Activated T-cell treated with anti-CD3 and anti-CD28 coated beads, Interleukin-2, amount 50 U/mL, for 72 hours (primary cell): Measurements from ENCODE around the gene NAV2. TPM values are rescaled to one million over a fixed set of nuclear protein-coding genes. Genes with fewer than 3 reads are reported as not detected.
A peak's percentile ranks its signal among the peaks of the same experiment; 100 is the strongest.
"Not testable (repeated sequence)": the region's sequence is repeated elsewhere in the genome, so short reads cannot be mapped to it uniquely, and the experiment has no call there.

Source experiments
- ATAC-seq, 2 donors: fragments of 150-1000 bp; cut with Tn5 transposase; replicated peaks in 1 of 2; 2 replicates each; pipeline ENCODE4 v1.10.0; 2021; ENCODE audit warnings: moderate library complexity in 2 of 2, mild to moderate bottlenecking in 1 of 2
- DNase-seq, 2 donors: peaks; one replicate each; pipeline ENCODE4 v3.0.0; 2021 to 2022; ENCODE audit warnings: mixed read lengths in 1 of 2
- H3K27ac Mint-ChIP-seq: one replicate; pipeline ENCODE4 v1.8.0; 2022; ENCODE audit warnings: mild to moderate bottlenecking, moderate library complexity, mixed read lengths
- H3K27me3 Mint-ChIP-seq: one replicate; pipeline ENCODE4 v1.8.0; 2022; ENCODE audit warnings: low read depth, mixed read lengths
- H3K36me3 Mint-ChIP-seq, 2 donors: one replicate each; pipeline ENCODE4 v1.8.0; 2022; ENCODE audit warnings: mixed read lengths in 2 of 2, mild to moderate bottlenecking in 1 of 2; ENCODE audit not compliant: insufficient read depth in 2 of 2
- H3K4me1 Mint-ChIP-seq: one replicate; pipeline ENCODE4 v1.8.0; 2022; ENCODE audit warnings: low read depth, mixed read lengths
- H3K4me3 Mint-ChIP-seq, 2 donors: one replicate each; pipeline ENCODE4 v1.8.0; 2022; ENCODE audit warnings: mild to moderate bottlenecking in 2 of 2, mixed read lengths in 2 of 2, moderate library complexity in 2 of 2
- H3K9me3 Mint-ChIP-seq, 2 donors: one replicate each; pipeline ENCODE4 v1.8.0; 2022; ENCODE audit warnings: mixed read lengths in 2 of 2
- total RNA-seq, 2 donors: library from RNA; stranded (reverse); gene quantifications; one replicate each; pipeline ENCODE4 v1.2.3, GENCODE V29; 2022

Gene NAV2
- total RNA-seq, 2 donors from 2014 or later, result 1.8 to 2.0 TPM

DNA sequence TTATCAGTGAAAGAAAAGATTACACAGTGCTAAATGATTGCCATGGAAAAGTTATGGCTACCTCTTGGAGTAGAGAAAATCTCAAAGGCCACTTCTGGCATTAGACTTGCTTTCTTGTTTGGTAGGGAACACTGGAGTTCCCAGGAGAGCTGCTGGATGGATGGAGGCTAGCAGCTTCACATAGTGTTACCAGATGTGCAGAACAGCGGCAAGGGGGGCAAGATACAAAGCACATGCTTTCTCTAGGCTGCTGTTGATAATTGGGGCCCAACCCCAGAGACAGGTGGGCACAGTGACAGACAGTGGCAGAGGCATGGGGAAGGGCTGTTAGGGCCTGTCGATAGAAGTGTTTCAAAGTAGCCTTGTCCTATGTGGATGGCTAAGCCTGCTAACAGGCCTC, 352.8 kb downstream of the NAV2 start:
- ATAC-seq (no peak), DNase-seq (no peak)
- Mint-ChIP-seq H3K4me1 (no peaks in the 10 kb centered on the region), H3K9me3 (no peaks in the 10 kb centered on the region), H3K36me3 (no peaks in the 10 kb centered on the region), H3K27me3 (peaks cover 18% of the 10 kb centered on the region), H3K27ac (no peak overlapping the region), H3K4me3 (no peak overlapping the region)

DNA sequence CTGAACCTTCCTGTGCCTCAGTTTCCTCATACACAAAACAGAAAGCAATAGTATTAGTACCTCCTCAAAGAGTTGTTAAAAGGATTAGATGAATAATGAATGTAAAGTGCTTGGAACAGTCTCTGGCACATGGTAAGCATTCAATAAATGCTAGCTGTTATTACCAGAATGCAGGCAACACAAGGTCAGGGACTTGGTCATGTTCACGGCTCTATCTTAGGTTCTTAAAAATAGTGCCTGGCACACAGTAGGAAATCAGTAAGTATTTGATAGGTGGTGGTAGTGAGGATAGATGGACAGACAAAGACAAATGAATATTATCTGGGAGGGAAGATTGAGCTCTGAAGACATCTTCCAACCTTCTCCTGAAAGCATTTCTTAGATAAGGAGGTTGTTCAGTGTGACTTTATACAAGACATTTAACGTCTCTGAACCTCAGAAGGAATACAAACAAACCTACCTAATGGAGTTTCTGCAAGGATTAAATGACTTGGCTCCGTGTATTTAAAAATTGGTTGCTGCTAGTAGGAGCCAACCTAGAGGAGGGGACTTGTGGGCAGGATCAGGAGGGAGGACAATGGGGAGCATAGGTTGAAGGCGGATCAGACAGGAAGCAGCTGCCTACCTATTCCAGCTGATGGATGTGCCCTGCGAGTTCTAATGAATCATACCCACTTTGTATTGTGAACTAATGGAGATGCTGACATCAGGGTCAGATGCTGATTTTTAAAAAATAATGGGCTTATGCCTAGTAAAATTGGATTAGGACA, 353.6 kb downstream of the NAV2 start:
- no peaks in the 10 kb centered on the region for H3K36me3 Mint-ChIP-seq
- no peaks in the 10 kb centered on the region for H3K4me1 Mint-ChIP-seq
- H3K27ac Mint-ChIP-seq, result no peak overlapping the region
- peaks cover 13% of the 10 kb centered on the region for H3K27me3 Mint-ChIP-seq
- DNase-seq (no peak), ATAC-seq (no peak)
- no peaks in the 10 kb centered on the region for H3K9me3 Mint-ChIP-seq
- no peak overlapping the region for H3K4me3 Mint-ChIP-seq

GRCh38 chr11:20066783-20067156, 354.1 kb downstream of the NAV2 start:
- H3K36me3 Mint-ChIP-seq, result no peaks in the 10 kb centered on the region
- H3K4me3 Mint-ChIP-seq, result no peak overlapping the region
- ATAC-seq, result no peak
- no peak for DNase-seq
- H3K4me1 Mint-ChIP-seq, result no peaks in the 10 kb centered on the region
- H3K9me3 Mint-ChIP-seq, result no peaks in the 10 kb centered on the region
- peaks cover 16% of the 10 kb centered on the region for H3K27me3 Mint-ChIP-seq
- no peak overlapping the region for H3K27ac Mint-ChIP-seq

GRCh38 chr11:20067665-20068064, 355.0 kb downstream of the NAV2 start:
- H3K9me3 Mint-ChIP-seq, result no peaks in the 10 kb centered on the region
- no peak overlapping the region for H3K27ac Mint-ChIP-seq
- H3K36me3 Mint-ChIP-seq, result no peaks in the 10 kb centered on the region
- no peak for ATAC-seq
- peaks cover 20% of the 10 kb centered on the region for H3K27me3 Mint-ChIP-seq
- H3K4me1 Mint-ChIP-seq, result no peaks in the 10 kb centered on the region
- no peak for DNase-seq
- H3K4me3 Mint-ChIP-seq, result no peak overlapping the region

GRCh38 chr11:20068691-20069090, 356.1 kb downstream of the NAV2 start:
- DNase-seq, result no peak
- no peak overlapping the region for H3K4me3 Mint-ChIP-seq
- H3K36me3 Mint-ChIP-seq, result no peaks in the 10 kb centered on the region
- ATAC-seq, result no peak
- H3K27me3 Mint-ChIP-seq, result peaks cover 24% of the 10 kb centered on the region
- H3K4me1 Mint-ChIP-seq, result no peaks in the 10 kb centered on the region
- no peak overlapping the region for H3K27ac Mint-ChIP-seq
- no peaks in the 10 kb centered on the region for H3K9me3 Mint-ChIP-seq

DNA sequence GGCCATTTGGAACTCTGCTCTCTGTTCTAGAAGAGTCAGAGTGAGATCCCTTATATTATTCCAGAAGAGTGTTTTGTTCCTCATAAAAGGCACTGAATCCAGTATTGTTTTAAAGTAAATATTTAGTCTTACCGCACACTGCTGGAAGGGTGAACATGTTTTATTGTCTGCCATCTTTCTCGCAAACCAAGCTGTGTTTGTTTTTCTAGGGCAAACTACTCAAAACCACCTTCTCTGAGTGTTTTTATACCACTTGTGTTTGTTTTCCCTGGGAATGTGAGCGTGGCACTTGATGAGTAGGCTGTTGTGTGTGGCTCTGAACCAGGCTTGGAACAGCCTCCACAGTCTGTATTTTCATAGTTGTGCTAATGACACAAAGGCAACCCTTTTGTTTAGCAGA, 357.8 kb downstream of the NAV2 start:
- H3K27me3 Mint-ChIP-seq, result peaks cover 35% of the 10 kb centered on the region
- DNase-seq, result no peak
- H3K36me3 Mint-ChIP-seq, result no peaks in the 10 kb centered on the region
- ATAC-seq, result no peak
- H3K4me1 Mint-ChIP-seq, result no peaks in the 10 kb centered on the region
- H3K27ac Mint-ChIP-seq, result no peak overlapping the region
- H3K4me3 Mint-ChIP-seq, result no peak overlapping the region
- H3K9me3 Mint-ChIP-seq, result peaks cover 0 to 2% of the 10 kb centered on the region in 2 donors

- no peak overlapping the region for H3K4me3 Mint-ChIP-seq
- DNase-seq (no peak), ATAC-seq (no peak)
- H3K27me3 Mint-ChIP-seq, result peaks cover 32% of the 10 kb centered on the region
- H3K27ac Mint-ChIP-seq, result no peak overlapping the region
- peaks cover 2 to 4% of the 10 kb centered on the region in 2 donors for H3K9me3 Mint-ChIP-seq
- H3K4me1 Mint-ChIP-seq, result no peaks in the 10 kb centered on the region
- H3K36me3 Mint-ChIP-seq, result no peaks in the 10 kb centered on the region
Observed at GRCh38 chr11:20075627-20076026, 363.0 kb downstream of the NAV2 start.

- ATAC-seq, result no peak
- no peaks in the 10 kb centered on the region for H3K36me3 Mint-ChIP-seq
- DNase-seq, result no peak
- H3K27ac Mint-ChIP-seq, result no peak overlapping the region
- H3K4me1 Mint-ChIP-seq, result no peaks in the 10 kb centered on the region
- peaks cover 42% of the 10 kb centered on the region for H3K27me3 Mint-ChIP-seq
- no peak overlapping the region for H3K4me3 Mint-ChIP-seq
- H3K9me3 Mint-ChIP-seq, result peaks cover 2 to 4% of the 10 kb centered on the region in 2 donors
Observed at GRCh38 chr11:20078846-20079245, 366.2 kb downstream of the NAV2 start.

- Mint-ChIP-seq H3K36me3 (no peaks in the 10 kb centered on the region), H3K4me3 (no peak overlapping the region), H3K27me3 (peaks cover 34% of the 10 kb centered on the region), H3K4me1 (no peaks in the 10 kb centered on the region), H3K9me3 (peaks cover 2 to 3% of the 10 kb centered on the region in 2 donors), H3K27ac (no peak overlapping the region)
- ATAC-seq (no peak), DNase-seq (no peak)
Observed at GRCh38 chr11:20080032-20080685, 367.5 kb downstream of the NAV2 start.

DNA sequence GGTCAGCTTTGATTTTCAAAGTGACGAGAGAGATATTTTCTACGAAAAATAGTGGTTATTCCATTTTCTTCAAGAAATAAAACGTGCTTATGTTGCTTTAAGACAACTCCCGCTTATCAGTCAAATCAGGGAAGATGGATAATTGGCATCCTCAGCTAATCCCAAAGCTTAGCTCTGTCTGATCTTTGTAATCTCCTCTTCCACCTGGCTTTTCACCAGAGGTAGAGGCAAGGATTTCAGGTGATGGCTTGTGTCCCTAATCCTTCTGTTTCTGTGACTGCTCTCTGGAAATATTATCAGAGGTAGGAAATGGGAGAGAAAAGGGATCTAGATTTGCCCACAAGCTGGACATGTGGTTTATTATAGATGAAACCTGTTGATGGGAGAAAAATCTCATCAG, 368.7 kb downstream of the NAV2 start:
- H3K27ac Mint-ChIP-seq, result no peak overlapping the region
- ATAC-seq, result no peak
- H3K36me3 Mint-ChIP-seq, result no peaks in the 10 kb centered on the region
- H3K4me3 Mint-ChIP-seq, result no peak overlapping the region
- no peaks in the 10 kb centered on the region for H3K9me3 Mint-ChIP-seq
- H3K4me1 Mint-ChIP-seq, result no peaks in the 10 kb centered on the region
- no peak for DNase-seq
- peaks cover 27% of the 10 kb centered on the region for H3K27me3 Mint-ChIP-seq

DNA sequence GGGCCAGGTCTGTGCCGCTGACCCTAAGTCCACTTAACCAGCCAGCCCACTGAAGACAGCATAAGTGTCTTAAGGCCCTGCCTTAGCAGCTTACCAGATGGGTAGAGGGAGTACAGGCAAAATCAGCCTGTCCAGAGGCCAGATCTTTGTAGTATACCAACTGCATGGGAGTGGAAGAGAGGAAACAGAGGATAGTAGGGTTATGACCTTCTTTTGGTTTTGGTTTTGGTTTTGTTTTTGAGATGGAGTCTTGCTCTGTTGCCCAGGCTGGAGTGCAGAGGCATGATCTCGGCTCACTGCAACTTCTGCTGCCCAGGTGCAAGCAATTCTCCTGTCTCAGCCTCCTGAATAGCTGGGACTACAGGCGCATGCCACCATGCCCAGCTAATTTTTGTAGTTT, 371.2 kb downstream of the NAV2 start:
- not testable (repeated sequence) for H3K4me1 Mint-ChIP-seq, H3K9me3 Mint-ChIP-seq, H3K27ac Mint-ChIP-seq, H3K4me3 Mint-ChIP-seq, H3K36me3 Mint-ChIP-seq, ATAC-seq, DNase-seq
- peaks cover 40% of the 10 kb centered on the region for H3K27me3 Mint-ChIP-seq

DNA sequence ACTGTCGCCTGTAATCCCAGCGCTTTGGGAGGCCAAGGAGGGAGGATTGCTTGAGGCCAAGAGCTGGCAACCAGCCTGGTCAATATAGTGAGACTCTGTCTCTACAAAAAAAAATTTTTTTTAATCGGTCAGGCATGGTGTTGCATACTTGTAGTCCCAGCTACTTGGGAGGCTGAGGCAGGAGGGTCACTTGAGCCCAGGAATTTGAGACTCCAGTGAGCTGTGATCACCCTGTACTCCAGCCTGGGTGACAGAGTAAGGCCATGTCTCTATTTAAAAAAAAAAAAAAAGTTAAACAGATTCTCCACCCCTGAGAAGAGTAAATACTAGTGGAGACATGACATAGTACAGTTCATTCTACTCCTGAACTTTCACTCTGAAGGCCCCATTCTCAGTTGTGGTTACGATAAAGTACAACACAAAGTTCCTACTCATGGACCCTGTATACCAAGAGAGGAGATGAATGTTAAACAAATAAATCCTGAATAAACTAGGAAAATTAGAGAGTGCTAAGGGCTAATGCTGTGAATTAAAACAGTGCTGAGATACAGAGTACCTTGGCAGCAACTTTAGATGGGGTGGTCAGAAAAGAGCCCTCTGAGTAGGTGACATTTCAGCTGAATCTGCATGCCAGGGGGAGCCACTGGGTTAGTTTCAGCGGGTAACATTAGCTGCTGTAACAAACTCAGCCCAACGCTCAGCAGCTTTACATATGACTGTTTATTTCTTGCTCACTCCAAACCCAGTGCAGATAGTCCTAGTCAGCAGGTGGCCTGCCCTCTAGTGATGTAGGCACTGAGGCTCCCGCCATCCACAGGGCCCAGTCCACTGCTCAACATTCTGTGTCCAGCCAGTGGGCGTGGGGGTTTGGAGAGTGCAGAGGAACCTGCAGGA, 372.5 kb downstream of the NAV2 start:
- no peak for DNase-seq
- ATAC-seq, result peak in 1 of 2 donors; percentile 30
- H3K27me3 Mint-ChIP-seq, result peaks cover 51% of the 10 kb centered on the region
- H3K27ac Mint-ChIP-seq, result no peak overlapping the region
- H3K4me1 Mint-ChIP-seq, result peaks cover 10% of the 10 kb centered on the region
- H3K4me3 Mint-ChIP-seq, result no peak overlapping the region
- H3K9me3 Mint-ChIP-seq, result no peaks in the 10 kb centered on the region
- H3K36me3 Mint-ChIP-seq, result no peaks in the 10 kb centered on the region

DNA sequence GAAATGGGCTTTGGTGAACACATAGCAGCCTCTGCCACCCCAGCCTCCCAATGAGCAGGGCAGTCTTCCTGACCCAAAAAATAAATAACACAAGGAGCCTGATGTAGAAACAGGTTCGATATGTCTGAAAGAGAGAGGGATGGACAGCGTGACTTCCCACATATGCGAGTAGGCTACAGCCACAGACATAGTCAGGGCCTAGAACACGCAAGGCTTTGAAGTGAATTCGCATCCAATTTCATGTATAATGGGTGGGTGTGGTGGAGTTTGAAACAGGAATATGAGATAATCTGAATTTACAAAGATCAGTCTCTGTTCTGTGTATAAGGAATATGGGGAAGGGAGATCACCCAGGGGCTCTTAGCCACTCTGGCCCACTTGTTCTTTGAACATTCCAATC, 373.3 kb downstream of the NAV2 start:
- Mint-ChIP-seq H3K27ac (no peak overlapping the region), H3K27me3 (peaks cover 52% of the 10 kb centered on the region), H3K36me3 (no peaks in the 10 kb centered on the region), H3K9me3 (no peaks in the 10 kb centered on the region), H3K4me3 (no peak overlapping the region), H3K4me1 (peaks cover 10% of the 10 kb centered on the region)
- DNase-seq (no peak), ATAC-seq (no peak)
